Erythroblast (primary cell): ENCODE measurements around the gene NCOA5.

Experiments used
- GATA1 ChIP-seq: IDR thresholded peaks from 2 replicates; pipeline ENCODE4 v1.6.1; 2011; ENCODE audit warnings: low read depth, mild to moderate bottlenecking, control low read depth, low read length, moderate library complexity
- POLR2A ChIP-seq: IDR thresholded peaks from 2 replicates; pipeline ENCODE4 v1.6.1; 2011; ENCODE audit warnings: mild to moderate bottlenecking, low read length

GRCh38 chr20:46022411-46023147, 67.2 kb downstream of the NCOA5 start:
- TF ChIP-seq POLR2A (no peak), GATA1 (no peak)
